ENCODE results near the gene RAI1. TPM values are rescaled to one million over a fixed set of nuclear protein-coding genes. Genes with fewer than 3 reads are reported as not detected.

The RAI1 gene
- total RNA-seq, 1 experiment from 2014 or later = 46.8 TPM

DNA sequence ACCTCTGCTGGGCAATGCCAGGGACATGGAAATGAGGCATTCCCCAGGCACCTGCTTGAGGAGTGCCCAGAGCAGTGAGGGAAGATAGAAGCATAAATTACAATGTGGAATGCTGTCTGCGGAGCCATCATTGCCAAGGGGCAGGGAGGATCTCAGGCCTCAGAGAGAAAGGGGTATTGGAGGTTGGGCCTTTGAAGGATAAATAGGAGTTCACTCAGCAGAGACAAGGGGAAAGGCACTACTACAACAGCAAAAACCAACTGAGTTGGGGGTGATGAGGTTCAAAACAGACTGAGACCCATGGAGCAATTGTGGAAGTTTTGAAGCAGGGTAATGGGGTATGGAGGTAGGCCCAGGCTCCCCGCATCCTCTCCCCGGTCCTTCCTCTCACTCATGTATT, 122.7 kb downstream of the RAI1 start:
- BruUV-seq (replicated peaks) = no TSS peak
- no peaks in the 10 kb centered on the region for H3K27me3 ChIP-seq (replicated peaks; ENCODE audit: insufficient read depth, low read depth, low read length, poor library complexity)
- intact Hi-C loops (cut with micrococcal nuclease; ENCODE audit: unreplicated experiment) = no loop called here
- TF ChIP-seq CTCF (conservative IDR thresholded peaks at IDR 0.05; ENCODE audit: low read depth, low read length) (no peak), EZH2 (IDR thresholded peaks at IDR 0.05; ENCODE audit: borderline replicate concordance, low read depth, low read length, poor library complexity, severe bottlenecking) (no peak)
- peaks cover 25% of the 10 kb centered on the region for H3K36me3 ChIP-seq (ENCODE audit: insufficient read depth, low read length, poor library complexity, severe bottlenecking)
- no peak overlapping the region for H3K27ac ChIP-seq (ENCODE audit: low read depth, low read length, poor library complexity, severe bottlenecking)
- ChIA-PET CTCF (no interaction called here), POLR2A (ENCODE audit: low non-redundant PET) (no interaction called here)
- DNase-seq (ENCODE audit: low spot score) = no peak
- H3K4me1 ChIP-seq (ENCODE audit: insufficient read depth, low read length, poor library complexity, severe bottlenecking) = no peaks in the 10 kb centered on the region
- H3K4me3 ChIP-seq (ENCODE audit: low read depth, low read length, poor library complexity, severe bottlenecking) = no peak overlapping the region
- no peaks in the 10 kb centered on the region for H3K9me3 ChIP-seq (ENCODE audit: low read depth, low read length, poor library complexity, severe bottlenecking)

GRCh38 chr17:17805575-17805974, 124.3 kb downstream of the RAI1 start:
- Histone ChIP-seq H3K27ac (ENCODE audit: low read depth, low read length, poor library complexity, severe bottlenecking) (no peak overlapping the region), H3K4me3 (ENCODE audit: low read depth, low read length, poor library complexity, severe bottlenecking) (no peak overlapping the region), H3K9me3 (ENCODE audit: low read depth, low read length, poor library complexity, severe bottlenecking) (no peaks in the 10 kb centered on the region), H3K27me3 (replicated peaks; ENCODE audit: insufficient read depth, low read depth, low read length, poor library complexity) (no peaks in the 10 kb centered on the region), H3K36me3 (ENCODE audit: insufficient read depth, low read length, poor library complexity, severe bottlenecking) (peaks cover 28% of the 10 kb centered on the region), H3K4me1 (ENCODE audit: insufficient read depth, low read length, poor library complexity, severe bottlenecking) (peaks cover 7% of the 10 kb centered on the region)
- BruUV-seq (replicated peaks) = no TSS peak
- POLR2A ChIA-PET (ENCODE audit: low non-redundant PET) = no interaction called here
- DNase-seq (ENCODE audit: low spot score) = no peak
- CTCF ChIA-PET = no interaction called here
- TF ChIP-seq EZH2 (IDR thresholded peaks at IDR 0.05; ENCODE audit: borderline replicate concordance, low read depth, low read length, poor library complexity, severe bottlenecking) = no peak
- no peak for TF ChIP-seq CTCF (conservative IDR thresholded peaks at IDR 0.05; ENCODE audit: low read depth, low read length)
- intact Hi-C loops (cut with micrococcal nuclease; ENCODE audit: unreplicated experiment) = no loop called here

DNA sequence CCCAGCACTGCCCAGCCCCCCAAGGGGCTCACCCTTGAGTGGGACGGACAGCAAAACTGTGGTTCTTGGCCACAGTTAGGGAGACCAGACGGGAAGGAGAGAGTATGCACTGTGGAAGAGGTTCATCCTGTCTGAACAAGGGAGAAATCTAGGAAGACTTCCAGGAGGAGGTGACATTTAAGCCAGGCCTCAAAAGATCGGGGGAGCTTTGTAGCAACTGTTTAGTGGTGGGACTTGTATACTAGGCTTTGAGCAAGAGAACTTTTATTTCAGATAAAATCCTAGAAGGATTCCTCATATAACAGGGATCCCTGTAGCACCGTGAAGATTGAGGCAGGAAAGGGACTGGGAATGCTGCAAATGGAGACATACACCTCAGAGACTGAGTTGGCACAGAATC, 124.8 kb downstream of the RAI1 start:
- no TSS peak for BruUV-seq (replicated peaks)
- POLR2A ChIA-PET (ENCODE audit: low non-redundant PET) = no interaction called here
- H3K27me3 ChIP-seq (replicated peaks; ENCODE audit: insufficient read depth, low read depth, low read length, poor library complexity) = no peaks in the 10 kb centered on the region

More for the DNA sequence above, 124.8 kb downstream of the RAI1 start:
- Histone ChIP-seq H3K9me3 (ENCODE audit: low read depth, low read length, poor library complexity, severe bottlenecking) (no peaks in the 10 kb centered on the region), H3K4me3 (ENCODE audit: low read depth, low read length, poor library complexity, severe bottlenecking) (no peak overlapping the region), H3K36me3 (ENCODE audit: insufficient read depth, low read length, poor library complexity, severe bottlenecking) (peaks cover 32% of the 10 kb centered on the region), H3K27ac (ENCODE audit: low read depth, low read length, poor library complexity, severe bottlenecking) (no peak overlapping the region), H3K4me1 (ENCODE audit: insufficient read depth, low read length, poor library complexity, severe bottlenecking) (peaks cover 12% of the 10 kb centered on the region)
- intact Hi-C loops (cut with micrococcal nuclease; ENCODE audit: unreplicated experiment) = no loop called here
- CTCF ChIA-PET = no interaction called here
- TF ChIP-seq CTCF (conservative IDR thresholded peaks at IDR 0.05; ENCODE audit: low read depth, low read length) = no peak
- no peak for TF ChIP-seq EZH2 (IDR thresholded peaks at IDR 0.05; ENCODE audit: borderline replicate concordance, low read depth, low read length, poor library complexity, severe bottlenecking)
- no peak for DNase-seq (ENCODE audit: low spot score)
